ENCODE results near the gene HS3ST5.
"Not testable (repeated sequence)": the region's sequence is repeated elsewhere in the genome, so short reads cannot be mapped to it uniquely, and the experiment has no call there.

Gene HS3ST5

GRCh38 chr6:114334237-114334636 lies 8.6 kb downstream of the HS3ST5 start:
- DNase-seq (ENCODE audit: low read depth in 2 of 2) = no peak

GRCh38 chr6:114327074-114327473 lies 15.7 kb downstream of the HS3ST5 start:
- no peak for DNase-seq (ENCODE audit: low read depth in 2 of 2)

GRCh38 chr6:114323784-114324183 lies 19.0 kb downstream of the HS3ST5 start:
- no peak for DNase-seq (ENCODE audit: low read depth in 2 of 2)

- no peak for DNase-seq (ENCODE audit: low read depth in 2 of 2)
Observed at GRCh38 chr6:114319749-114320148, 23.1 kb downstream of the HS3ST5 start.

GRCh38 chr6:114315831-114316595 lies 26.8 kb downstream of the HS3ST5 start:
- DNase-seq (ENCODE audit: low read depth in 2 of 2) = no peak

- DNase-seq (ENCODE audit: low read depth in 2 of 2) = not testable (repeated sequence)
Observed at GRCh38 chr6:114313816-114314215, 29.0 kb downstream of the HS3ST5 start.

GRCh38 chr6:114312931-114313330 lies 29.9 kb downstream of the HS3ST5 start:
- no peak for DNase-seq (ENCODE audit: low read depth in 2 of 2)

GRCh38 chr6:114310053-114310452 lies 32.8 kb downstream of the HS3ST5 start:
- DNase-seq (ENCODE audit: low read depth in 2 of 2) = no peak

GRCh38 chr6:114304304-114304887 lies 38.4 kb downstream of the HS3ST5 start:
- no peak for DNase-seq (ENCODE audit: low read depth in 2 of 2)

- no peak for DNase-seq (ENCODE audit: low read depth in 2 of 2)
Observed at GRCh38 chr6:114301596-114302219, 41.1 kb downstream of the HS3ST5 start.

GRCh38 chr6:114297135-114297534 lies 45.7 kb downstream of the HS3ST5 start:
- DNase-seq (ENCODE audit: low read depth in 2 of 2) = no peak

GRCh38 chr6:114292431-114292830 lies 50.4 kb downstream of the HS3ST5 start:
- no peak for DNase-seq (ENCODE audit: low read depth in 2 of 2)

GRCh38 chr6:114291428-114291827 lies 51.4 kb downstream of the HS3ST5 start:
- DNase-seq (ENCODE audit: low read depth in 2 of 2) = no peak

- DNase-seq (ENCODE audit: low read depth in 2 of 2) = no peak
Observed at GRCh38 chr6:114290864-114291263, 52.0 kb downstream of the HS3ST5 start.

GRCh38 chr6:114288701-114289495 lies 53.9 kb downstream of the HS3ST5 start:
- no peak for DNase-seq (ENCODE audit: low read depth in 2 of 2)

- no peak for DNase-seq (ENCODE audit: low read depth in 2 of 2)
Observed at GRCh38 chr6:114287461-114287860, 55.4 kb downstream of the HS3ST5 start.

- no peak for DNase-seq (ENCODE audit: low read depth in 2 of 2)
Observed at GRCh38 chr6:114286211-114286610, 56.6 kb downstream of the HS3ST5 start.

- no peak for DNase-seq (ENCODE audit: low read depth in 2 of 2)
Observed at GRCh38 chr6:114284281-114284680, 58.5 kb downstream of the HS3ST5 start.

GRCh38 chr6:114282292-114282691 lies 60.5 kb downstream of the HS3ST5 start:
- no peak for DNase-seq (ENCODE audit: low read depth in 2 of 2)

- DNase-seq (ENCODE audit: low read depth in 2 of 2) = no peak
Observed at GRCh38 chr6:114281496-114281895, 61.3 kb downstream of the HS3ST5 start.

- no peak for DNase-seq (ENCODE audit: low read depth in 2 of 2)
Observed at GRCh38 chr6:114280239-114280982, 62.4 kb downstream of the HS3ST5 start.

GRCh38 chr6:114277220-114277619 lies 65.6 kb downstream of the HS3ST5 start:
- DNase-seq (ENCODE audit: low read depth in 2 of 2) = no peak

All from stimulated activated CD8-positive, alpha-beta memory T cell treated with anti-CD3 and anti-CD28 coated beads, Interleukin-7, amount 100 ng/mL, for 4 hours (primary cell).